IMR-90 (cell line): ENCODE data around the gene ST8SIA6. TPM values are rescaled to one million over a fixed set of nuclear protein-coding genes. Genes with fewer than 3 reads are reported as not detected.

Experiments
- ATAC-seq: fragments of 200-7000 bp; cut with Tn5 transposase; 2 replicates; pipeline ENCODE4 v1.9.1; 2020; ENCODE audit warnings: low read depth, mild to moderate bottlenecking, moderate library complexity
- BruUV-seq: library from RNA; stranded (reverse); fragments of 400-500 nt; replicated peaks from 2 replicates; lab custom pipeline; 2021; lab: Mats Ljungman, UMichigan
- CTCF ChIA-PET: fragments of 300-600 bp; formaldehyde crosslinking; extraction: SDS; loops from one replicate; lab custom pipeline; 2021; ENCODE audit warnings: antibody characterized with exemption; lab: Yijun Ruan, JAX
- POLR2A ChIA-PET: fragments of 300-600 bp; sonication (Branson Sonifier 250); formaldehyde crosslinking; loops from one replicate; lab custom pipeline; 2022; ENCODE audit warnings: antibody characterized with exemption; ENCODE audit not compliant: unreplicated experiment; lab: Charles Lee
- DNase-seq: peaks from one replicate; pipeline ENCODE4 v3.0.0; 2013
- H2AFZ ChIP-seq: replicated peaks from 2 replicates; pipeline ENCODE3; 2013; ENCODE audit warnings: low read length, mild to moderate bottlenecking; ENCODE audit not compliant: poor library complexity
- H2AK5ac ChIP-seq: 2 replicates; pipeline ENCODE4 v1.6.1; 2013; ENCODE audit warnings: low read depth, low read length, inconsistent platforms
- H2AK9ac ChIP-seq: replicated peaks from 2 replicates; pipeline ENCODE3; 2013; ENCODE audit warnings: mild to moderate bottlenecking, low read depth, low read length, moderate library complexity; ENCODE audit not compliant: poor library complexity
- H2BK120ac ChIP-seq: 2 replicates; pipeline ENCODE4 v1.6.1; 2013; ENCODE audit warnings: low read depth, low read length, inconsistent platforms
- H2BK15ac ChIP-seq: 3 replicates; pipeline ENCODE4 v1.6.1; 2013; ENCODE audit warnings: low read depth, low read length, inconsistent platforms
- H2BK20ac ChIP-seq: 2 replicates; pipeline ENCODE4 v1.6.1; 2013; ENCODE audit warnings: low read depth, mild to moderate bottlenecking, inconsistent platforms, low read length, moderate library complexity
- H2BK5ac ChIP-seq: 2 replicates; pipeline ENCODE4 v1.6.1; 2013; ENCODE audit warnings: mild to moderate bottlenecking, low read depth, low read length, inconsistent platforms; ENCODE audit not compliant: poor library complexity, severe bottlenecking
- H3K14ac ChIP-seq: replicated peaks from 2 replicates; pipeline ENCODE4 v1.6.1; 2013; ENCODE audit warnings: low read depth, low read length, inconsistent platforms
- H3K18ac ChIP-seq: 2 replicates; pipeline ENCODE4 v1.6.1; 2013; ENCODE audit warnings: low read depth, low read length, control low read depth
- H3K23ac ChIP-seq: 2 replicates; pipeline ENCODE4 v1.6.1; 2013; ENCODE audit warnings: low read depth, low read length, inconsistent platforms
- H3K27ac ChIP-seq: 2 replicates; pipeline ENCODE4 v1.5.1; 2013; ENCODE audit warnings: mild to moderate bottlenecking, control low read depth, low read length; ENCODE audit not compliant: insufficient read depth
- H3K27me3 ChIP-seq: 2 replicates; pipeline ENCODE4 v1.6.1; 2013; ENCODE audit warnings: low read length; ENCODE audit not compliant: control insufficient read depth, insufficient read depth
- H3K36me3 ChIP-seq: 2 replicates; pipeline ENCODE4 v1.6.1; 2013; ENCODE audit warnings: low read length, mixed read lengths; ENCODE audit not compliant: control insufficient read depth, insufficient read depth
- H3K4ac ChIP-seq: 2 replicates; pipeline ENCODE4 v1.6.1; 2013; ENCODE audit warnings: low read depth, low read length, inconsistent platforms
- H3K4me1 ChIP-seq: 2 replicates; pipeline ENCODE4 v1.6.1; 2013; ENCODE audit warnings: low read length, mixed read lengths; ENCODE audit not compliant: control insufficient read depth, insufficient read depth
- H3K4me2 ChIP-seq: 2 replicates; pipeline ENCODE4 v1.6.1; 2013; ENCODE audit warnings: low read depth, mild to moderate bottlenecking, control low read depth, low read length, moderate library complexity
- H3K4me3 ChIP-seq: 2 replicates; pipeline ENCODE4 v1.5.1; 2013; ENCODE audit warnings: low read depth, mild to moderate bottlenecking, control low read depth, low read length, moderate library complexity; ENCODE audit not compliant: insufficient read depth
- H3K56ac ChIP-seq: 2 replicates; pipeline ENCODE4 v1.6.1; 2013; ENCODE audit warnings: low read length, inconsistent platforms; ENCODE audit not compliant: insufficient read depth; ENCODE audit errors: extremely low read depth
- H3K79me1 ChIP-seq, 2 experiments: 2 replicates each; pipeline ENCODE4 v1.6.1; 2013; ENCODE audit warnings: low read length in 2 of 2, inconsistent platforms in 1 of 2, low read depth in 1 of 2
- H3K9ac ChIP-seq: 2 replicates; pipeline ENCODE4 v1.6.1; 2013; ENCODE audit warnings: low read depth, low read length, control low read depth
- H3K9me1 ChIP-seq: 2 replicates; pipeline ENCODE4 v1.6.1; 2013; ENCODE audit warnings: low read length, inconsistent platforms; ENCODE audit not compliant: insufficient read depth
- H3K9me3 ChIP-seq: 2 replicates; pipeline ENCODE4 v1.6.1; 2013; ENCODE audit warnings: low read length; ENCODE audit not compliant: control insufficient read depth, insufficient read depth
- H4K20me1 ChIP-seq: 2 replicates; pipeline ENCODE4 v1.6.1; 2013; ENCODE audit warnings: low read length, inconsistent platforms; ENCODE audit not compliant: insufficient read depth
- H4K5ac ChIP-seq: 2 replicates; pipeline ENCODE4 v1.6.1; 2013; ENCODE audit warnings: mild to moderate bottlenecking, low read depth, low read length, control low read depth
- H4K8ac ChIP-seq, 2 experiments: 2 replicates each; pipeline ENCODE4 v1.6.1; 2013; ENCODE audit warnings: low read depth in 2 of 2, low read length in 2 of 2, control low read depth in 1 of 2, inconsistent platforms in 1 of 2
- H4K91ac ChIP-seq: 2 replicates; pipeline ENCODE4 v1.6.1; 2013; ENCODE audit warnings: low read depth, low read length, inconsistent platforms; ENCODE audit not compliant: insufficient read depth
- BHLHE40 ChIP-seq: fragments of 150-350 bp; IDR thresholded peaks from 2 replicates; pipeline ENCODE4 v1.6.1; 2016; ENCODE audit warnings: mild to moderate bottlenecking, low read depth, low read length
- CEBPB ChIP-seq: IDR thresholded peaks from 2 replicates; pipeline ENCODE4 v1.6.1; 2012; ENCODE audit warnings: low read depth, low read length, improper control_type of control experiment
- CHD1 ChIP-seq: IDR thresholded peaks from 2 replicates; pipeline ENCODE4 v1.6.1; 2012; ENCODE audit warnings: low read depth, low read length, improper control_type of control experiment
- FOS ChIP-seq: fragments of 150-350 bp; IDR thresholded peaks from 2 replicates; pipeline ENCODE4 v1.6.1; 2016; ENCODE audit warnings: low read depth, low read length
- MAFK ChIP-seq: IDR thresholded peaks from 2 replicates; pipeline ENCODE4 v1.6.1; 2012; ENCODE audit warnings: low read depth, low read length, improper control_type of control experiment
- MXI1 ChIP-seq: IDR thresholded peaks from 2 replicates; pipeline ENCODE4 v1.6.1; 2012; ENCODE audit warnings: low read depth, mild to moderate bottlenecking, low read length, moderate library complexity, borderline replicate concordance
- NFE2L2 ChIP-seq: fragments of 150-350 bp; IDR thresholded peaks from 2 replicates; pipeline ENCODE4 v1.6.1; 2016; ENCODE audit warnings: low read depth, mild to moderate bottlenecking, low read length
- RAD21 ChIP-seq: IDR thresholded peaks from 2 replicates; pipeline ENCODE4 v1.6.1; 2012; ENCODE audit warnings: low read length, improper control_type of control experiment
- RCOR1 ChIP-seq: IDR thresholded peaks from 2 replicates; pipeline ENCODE4 v1.6.1; 2012; ENCODE audit warnings: mild to moderate bottlenecking, low read length, improper control_type of control experiment; ENCODE audit not compliant: insufficient replicate concordance
- SMC3 ChIP-seq: fragments of 150-350 bp; IDR thresholded peaks from 2 replicates; pipeline ENCODE4 v1.6.1; 2016; ENCODE audit warnings: low read depth, mild to moderate bottlenecking, antibody characterized with exemption, low read length, moderate library complexity
- USF2 ChIP-seq: fragments of 150-350 bp; IDR thresholded peaks from 2 replicates; pipeline ENCODE4 v1.6.1; 2017; ENCODE audit warnings: mild to moderate bottlenecking, antibody characterized with exemption, low read length, low read depth
- WGBS, 2 experiments: methylation state at CpG; one replicate each; pipeline versions ENCODE4 v1.1.5 to v1.1.7; 2013; ENCODE audit warnings: missing lambda C conversion rate in 2 of 2; ENCODE audit not compliant: insufficient read length in 1 of 2; ENCODE audit errors: extremely low coverage in 2 of 2; 5-methylcytosine and 5-hydroxymethylcytosine counted together
- dilution Hi-C: fragments of 300-500 bp; cut with HindIII; formaldehyde crosslinking; loops from one replicate; pipeline ENCODE4 v1.14.3; 2018; ENCODE audit warnings: low sequenced_read_pairs; ENCODE audit not compliant: unreplicated experiment
- in situ Hi-C: fragments of 300-500 bp; cut with MboI; formaldehyde crosslinking; loops from 3 replicates; pipeline ENCODE4 v1.14.3; 2019; ENCODE audit warnings: low sequenced_read_pairs, inconsistent platforms, mixed read lengths
- intact Hi-C: fragments of 100-400 bp; cut with micrococcal nuclease; formaldehyde crosslinking; loops from 2 replicates; pipeline ENCODE4 v1.10.0; 2022
- polyA plus RNA-seq, 3 experiments: library from polyadenylated mRNA; depleted of rRNA; stranded (reverse); fragments of >200 nt; gene quantifications; 2 replicates each; pipeline ENCODE4 v1.2.3, GENCODE V29; 2012; ENCODE audit warnings: low replicate concordance in 1 of 3
- total RNA-seq: library from RNA; depleted of rRNA; stranded (reverse); fragments of >200 nt; gene quantifications from 2 replicates; pipeline ENCODE4 v1.2.3, GENCODE V29; 2012
- TF ChIP-seq, protein P1 (sequence below): fragments of 150-350 bp; IDR thresholded peaks from 2 replicates; pipeline ENCODE4 v1.6.1; 2016; ENCODE audit warnings: low read depth, mild to moderate bottlenecking, low read length, moderate library complexity, borderline replicate concordance
- TF ChIP-seq, protein P2 (sequence below): conservative IDR thresholded peaks from 2 replicates; pipeline ENCODE4 v1.5.1; 2012; ENCODE audit warnings: mild to moderate bottlenecking, low read depth, low read length, improper control_type of control experiment

ST8SIA6 gene
- total and polyA plus RNA-seq, 2 of the 4 experiments (the other 2 are of a cell fraction): 0.10 to 0.18 TPM

- H4K20me1 ChIP-seq: no peaks in the 10 kb centered on the region
- H4K8ac ChIP-seq: no peak overlapping the region
- no peak for DNase-seq
- no peak overlapping the region for H2BK15ac ChIP-seq
- no peak for ATAC-seq
- H3K23ac ChIP-seq: no peak overlapping the region
- H4K5ac ChIP-seq: no peak overlapping the region
- H2BK20ac ChIP-seq: no peak overlapping the region
- peaks cover 17% of the 10 kb centered on the region for H3K9me3 ChIP-seq
- in situ Hi-C loops: no loop called here
- ChIA-PET CTCF (no interaction called here), POLR2A (no interaction called here)
- H3K14ac ChIP-seq: no peak overlapping the region
- H2BK120ac ChIP-seq: no peak overlapping the region
- H3K27ac ChIP-seq: no peak overlapping the region
- no peaks in the 10 kb centered on the region for H3K79me1 ChIP-seq
- no peak overlapping the region for H2BK5ac ChIP-seq
- no peak overlapping the region for H3K18ac ChIP-seq
- no peak overlapping the region for H2AFZ ChIP-seq
- no peaks in the 10 kb centered on the region for H3K9me1 ChIP-seq
- H3K4me1 ChIP-seq: no peaks in the 10 kb centered on the region
- WGBS, 2 experiments: no CpG with 5 or more reads among the region's 5 CpGs
- TF ChIP-seq RAD21 (no peak), BHLHE40 (no peak), SMC3 (no peak), RCOR1 (no peak), CEBPB (no peak), FOS (no peak), CHD1 (no peak), MAFK (no peak), USF2 (no peak), NFE2L2 (no peak), MXI1 (no peak)
- TF ChIP-seq, protein P1, sequence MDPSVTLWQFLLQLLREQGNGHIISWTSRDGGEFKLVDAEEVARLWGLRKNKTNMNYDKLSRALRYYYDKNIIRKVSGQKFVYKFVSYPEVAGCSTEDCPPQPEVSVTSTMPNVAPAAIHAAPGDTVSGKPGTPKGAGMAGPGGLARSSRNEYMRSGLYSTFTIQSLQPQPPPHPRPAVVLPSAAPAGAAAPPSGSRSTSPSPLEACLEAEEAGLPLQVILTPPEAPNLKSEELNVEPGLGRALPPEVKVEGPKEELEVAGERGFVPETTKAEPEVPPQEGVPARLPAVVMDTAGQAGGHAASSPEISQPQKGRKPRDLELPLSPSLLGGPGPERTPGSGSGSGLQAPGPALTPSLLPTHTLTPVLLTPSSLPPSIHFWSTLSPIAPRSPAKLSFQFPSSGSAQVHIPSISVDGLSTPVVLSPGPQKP: no peak
- TF ChIP-seq, protein P2, sequence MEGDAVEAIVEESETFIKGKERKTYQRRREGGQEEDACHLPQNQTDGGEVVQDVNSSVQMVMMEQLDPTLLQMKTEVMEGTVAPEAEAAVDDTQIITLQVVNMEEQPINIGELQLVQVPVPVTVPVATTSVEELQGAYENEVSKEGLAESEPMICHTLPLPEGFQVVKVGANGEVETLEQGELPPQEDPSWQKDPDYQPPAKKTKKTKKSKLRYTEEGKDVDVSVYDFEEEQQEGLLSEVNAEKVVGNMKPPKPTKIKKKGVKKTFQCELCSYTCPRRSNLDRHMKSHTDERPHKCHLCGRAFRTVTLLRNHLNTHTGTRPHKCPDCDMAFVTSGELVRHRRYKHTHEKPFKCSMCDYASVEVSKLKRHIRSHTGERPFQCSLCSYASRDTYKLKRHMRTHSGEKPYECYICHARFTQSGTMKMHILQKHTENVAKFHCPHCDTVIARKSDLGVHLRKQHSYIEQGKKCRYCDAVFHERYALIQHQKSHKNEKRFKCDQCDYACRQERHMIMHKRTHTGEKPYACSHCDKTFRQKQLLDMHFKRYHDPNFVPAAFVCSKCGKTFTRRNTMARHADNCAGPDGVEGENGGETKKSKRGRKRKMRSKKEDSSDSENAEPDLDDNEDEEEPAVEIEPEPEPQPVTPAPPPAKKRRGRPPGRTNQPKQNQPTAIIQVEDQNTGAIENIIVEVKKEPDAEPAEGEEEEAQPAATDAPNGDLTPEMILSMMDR: no peak
- H4K91ac ChIP-seq: no peak overlapping the region
- no TSS peak for BruUV-seq
- dilution Hi-C loops: no loop called here
- peaks cover 7% of the 10 kb centered on the region for H3K27me3 ChIP-seq
- no peak overlapping the region for H3K4me3 ChIP-seq
- no peaks in the 10 kb centered on the region for H3K36me3 ChIP-seq
- no peak overlapping the region for H3K56ac ChIP-seq
- H2AK5ac ChIP-seq: no peak overlapping the region
- H3K9ac ChIP-seq: no peak overlapping the region
- H3K4me2 ChIP-seq: no peak overlapping the region
- no peak overlapping the region for H3K4ac ChIP-seq
- intact Hi-C loops: no loop called here
- H2AK9ac ChIP-seq: peak overlapping the region; percentile 15
Observed at GRCh38 chr10:17445400-17445998, 8.9 kb downstream of the ST8SIA6 start.
